Heart right ventricle (tissue), 16 donors: Measurements from ENCODE around the gene ADSS1. TPM values are rescaled to one million over a fixed set of nuclear protein-coding genes. Genes with fewer than 3 reads are reported as not detected.

Experiments
- ATAC-seq, 8 donors: fragments of 200-7000 bp; cut with Tn5 transposase; one replicate each; pipeline ENCODE4 v1.9.1; 2020; ENCODE audit warnings: mild to moderate bottlenecking in 8 of 8, moderate library complexity in 8 of 8, moderate number of reproducible peaks in 1 of 8
- DNase-seq, 2 donors: peaks; one replicate each; pipeline ENCODE4 v3.0.0-alpha.2; 2020
- H3K27ac ChIP-seq, 10 donors: fragments of 200-600 bp; sonication (generic) in 2 of 10; one replicate each; pipeline versions ENCODE4 v1.5.0 to v1.8.0; 2020 to 2022; ENCODE audit warnings: mild to moderate bottlenecking in 3 of 10
- H3K27me3 ChIP-seq, 7 donors: fragments of 200-600 bp; one replicate each; pipeline ENCODE4 v1.8.0; 2021 to 2022; ENCODE audit warnings: mild to moderate bottlenecking in 2 of 7
- H3K36me3 ChIP-seq, 9 donors: fragments of 200-600 bp; sonication (generic) in 1 of 9; one replicate each; pipeline versions ENCODE4 v1.5.0 to v1.8.0; 2020 to 2022; ENCODE audit warnings: mild to moderate bottlenecking in 2 of 9
- H3K4me1 ChIP-seq, 9 donors: fragments of 200-600 bp; sonication (generic) in 1 of 9; one replicate each; pipeline versions ENCODE4 v1.5.0 to v1.8.0; 2020 to 2022; ENCODE audit warnings: mild to moderate bottlenecking in 4 of 9
- H3K4me3 ChIP-seq, 10 donors: fragments of 200-600 bp; sonication (generic) in 2 of 10; one replicate each; pipeline versions ENCODE4 v1.5.0 to v1.8.0; 2020 to 2022; ENCODE audit warnings: mild to moderate bottlenecking in 7 of 10, moderate library complexity in 2 of 10
- H3K9me3 ChIP-seq, 11 donors: fragments of 200-600 bp in 10 of 11; sonication (generic) in 2 of 11; one replicate each; pipeline versions ENCODE4 v1.5.0 to v1.8.0; 2013 to 2022; ENCODE audit warnings: mild to moderate bottlenecking in 2 of 11, control low read depth in 1 of 11, moderate library complexity in 1 of 11
- CTCF ChIP-seq, 9 donors: fragments of 200-600 bp; sonication (generic) in 2 of 9; IDR thresholded peaks; one replicate each; pipeline versions ENCODE4 v1.5.0 to v1.8.0; 2021 to 2022; ENCODE audit warnings: antibody characterized with exemption in 9 of 9, mild to moderate bottlenecking in 5 of 9, moderate library complexity in 1 of 9
- WGBS, 2 donors: extraction: QIAGEN DNeasy Blood & Tissue Kit; methylation state at CpG; one replicate each; pipeline ENCODE4 v1.1.7; 2013; ENCODE audit warnings: inconsistent platforms in 1 of 2; 5-methylcytosine and 5-hydroxymethylcytosine counted together
- intact Hi-C, 10 donors: fragments of 100-400 bp; cut with DNase I; formaldehyde crosslinking; loops; one replicate each; pipeline versions ENCODE4 v1.11.1 to v1.14.2; 2022
- long read RNA-seq, 3 donors: library from polyadenylated mRNA; unstranded; transcript quantifications; one replicate each; pipeline ENCODE4 v2.0.0, GENCODE V29; 2020 to 2021
- polyA plus RNA-seq, 2 donors: library from polyadenylated mRNA; stranded (reverse); fragments of 200-250 nt; gene quantifications; one replicate each; pipeline ENCODE4 v1.2.3, GENCODE V29; 2013
- total RNA-seq, 10 donors: library from RNA; stranded (reverse); fragmentation: NEBNext Ultra II Directional in 3 of 10; extraction: Animal tissue kit (Norgen Biotek cat#: 25700) in 3 of 10; gene quantifications; one replicate each; pipeline versions ENCODE4 v1.2.1 to v1.2.4, GENCODE V29; 2021 to 2023
- donor health status: Arrhythmogenic right ventricular cardiomyopathy.
- donor health status: ischemic (EF 13 %, LVEDD 7.1; RV severe dilation, severe dysfunction).
- donor health status: healthy with polysubstance abuse.
- donor health status: DM: no; HTN: yes; CAD: no.
- donor health status: DM: no; HTN: no; CAD: no.
- donor health status: ischemic (EF 25% LVEDD 6.9; RV normal size, moderate dysfunction).
- donor health status: ischemic (EF 25% LVEDD 5.7; RV mildly dilated, moderate dysfunction).
- donor health status: healthy.
- donor health status: DM: yes; HTN: yes; CAD: no.
- donor health status: Ischemic cardiomyopathy.
- donor health status: ischemic (EF 35%, LVEDD 5.7; RV mildly dilated, moderate dysfunction).
- donor health status: nonischemic (EF 11% LVEDD 7.7; RV severe dilation, severe dysfunction).
- donor health status: DM: yes; HTN: yes; CAD: no.
- donor health status: PGD.
- donor health status: ischemic (EF 29% LVEDD 5.4; RV normal size, mild dysfunction).
- donor health status: nonischemic (EF 23%, LVEDD 6.1; RV moderate dilation, normal function).

The ADSS1 gene
- total RNA-seq (100 to 1,000 TPM; 159 to 295 (median 195) TPM), polyA plus RNA-seq (100 to 1,000 TPM in 1 of 2 donors, 10 to 100 TPM in 1; 74.6 to 220 TPM)
- long read RNA-seq, donor 1, transcript ADSSL1-201 (13 exons, 1,766 nt), result major isoform, 194 of 220 reads
- long read RNA-seq, donor 1, partial matches to known transcripts, result 11 of 220 reads
- long read RNA-seq, donor 1, other reads (novel, unspliced or antisense), result 11 of 220 reads
- long read RNA-seq, donor 2, transcript ADSSL1-201 (13 exons, 1,766 nt), result major isoform, 252 of 294 reads
- long read RNA-seq, donor 2, partial matches to known transcripts, result 20 of 294 reads
- long read RNA-seq, donor 2, other reads (novel, unspliced or antisense), result 21 of 294 reads
- long read RNA-seq, donor 3, transcript ADSSL1-201 (13 exons, 1,766 nt), result major isoform, 134 of 157 reads
- long read RNA-seq, donor 3, partial matches to known transcripts, result 11 of 157 reads
- long read RNA-seq, donor 3, other reads (novel, unspliced or antisense), result 11 of 157 reads

DNA sequence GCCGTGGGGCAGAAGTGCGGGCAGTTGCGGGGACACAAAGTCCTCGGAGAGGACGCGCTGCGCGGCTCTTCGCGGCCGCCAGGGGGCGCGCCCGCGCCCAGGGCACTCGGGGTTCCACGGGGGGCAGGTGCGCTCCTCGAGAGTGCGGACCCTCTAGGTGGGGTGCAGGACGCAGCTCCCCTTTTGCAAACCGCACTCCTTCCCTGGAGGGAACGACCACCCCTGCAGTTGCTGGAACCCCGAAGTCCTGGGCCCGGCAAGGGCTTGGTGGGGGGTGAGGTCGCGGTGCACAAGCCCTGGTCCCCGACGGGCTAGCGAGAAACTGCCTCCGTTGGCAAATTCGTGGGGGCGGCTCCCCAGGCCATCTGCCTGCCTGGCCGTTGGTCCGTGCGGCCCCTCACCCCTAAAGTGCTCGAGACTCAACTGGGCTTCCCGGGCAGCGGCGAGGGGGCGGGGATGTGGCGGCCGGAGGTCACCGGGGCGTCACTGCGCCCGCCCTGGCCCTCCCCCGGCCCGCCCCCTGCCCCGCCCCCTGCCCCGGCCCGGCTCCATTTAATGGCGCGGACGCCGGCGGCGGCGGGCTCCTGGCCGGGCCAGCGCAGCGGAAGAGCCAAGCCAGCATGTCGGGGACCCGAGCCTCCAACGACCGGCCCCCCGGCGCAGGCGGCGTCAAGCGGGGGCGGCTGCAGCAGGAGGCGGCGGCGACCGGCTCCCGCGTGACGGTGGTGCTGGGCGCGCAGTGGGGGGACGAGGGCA is at the start of gene ADSS1:
TSS of gene ADSS1 (plus strand) at position 579 of the 756 bp plus-strand sequence. CDS start at position 621, 42 bp downstream.
- Histone ChIP-seq H3K27me3 (no peaks in the 10 kb centered on the region), H3K4me1 (peaks cover 23 to 80% (median 47%) of the 10 kb centered on the region in 9 donors), H3K4me3 (peak within 1 kb of the TSS; percentile 34 to 84 (median 73)), H3K27ac (peak within 1 kb of the TSS; percentile 85 to 98 (median 90)), H3K9me3 (no peaks in the 10 kb centered on the region), H3K36me3 (peaks cover 0 to 14% (median 2%) of the 10 kb centered on the region in 9 donors)
- DNase-seq, result peak; percentile 81 to 83
- intact Hi-C loops, result loop anchor here in 3 of 10 donors (10.0 kb wide), 1 partner anchor 139 kb away; no protein-coding TSS in a partner anchor
- peak; percentile 83 to 98 (median 92) for TF ChIP-seq CTCF (IDR thresholded peaks at IDR 0.05)
- 1 to 2% methylated on average over 66 to 82 of the region's 82 CpGs for WGBS, 2 donors
- peak; percentile 40 to 73 (median 54) for ATAC-seq

GRCh38 chr14:104675447-104675846 is 48.6 kb upstream of the ADSS1 start:
- H3K9me3 ChIP-seq, result no peaks in the 10 kb centered on the region
- DNase-seq (no peak), ATAC-seq (no peak)
- no peak overlapping the region for H3K27ac ChIP-seq
- no peaks in the 10 kb centered on the region for H3K36me3 ChIP-seq
- intact Hi-C loops, result no loop called here
- H3K4me3 ChIP-seq, result no peak overlapping the region
- TF ChIP-seq CTCF (IDR thresholded peaks at IDR 0.05), result no peak
- 92 to 98% methylated on average over 2 of the region's 2 CpGs for WGBS, 2 donors
- H3K27me3 ChIP-seq, result no peaks in the 10 kb centered on the region
- H3K4me1 ChIP-seq, result peaks cover 19 to 40% (median 36%) of the 10 kb centered on the region in 9 donors

- Histone ChIP-seq H3K27ac (peak overlapping the region in 2 of 10 donors; percentile 90 to 98), H3K4me1 (peaks cover 26 to 48% (median 44%) of the 10 kb centered on the region in 9 donors), H3K4me3 (no peak overlapping the region), H3K9me3 (no peaks in the 10 kb centered on the region), H3K27me3 (no peaks in the 10 kb centered on the region), H3K36me3 (no peaks in the 10 kb centered on the region)
- no peak for ATAC-seq
- intact Hi-C loops, result no loop called here
- 91 to 95% methylated on average over 7 of the region's 7 CpGs for WGBS, 2 donors
- no peak for DNase-seq
- no peak for TF ChIP-seq CTCF (IDR thresholded peaks at IDR 0.05)
These were observed 47.8 kb upstream of the ADSS1 start for GRCh38 chr14:104676130-104676693.
